GM21447 (cell line): Measurements from ENCODE around the gene USP14.

Experiments
- ATAC-seq: cut with Tn5 transposase; IDR thresholded peaks from one replicate; pipeline ENCODE4 v1.9.1; 2021; ENCODE audit not compliant: unreplicated experiment

The USP14 gene

GRCh38 chr18:225745-226144 is 67.4 kb downstream of the USP14 start:
- ATAC-seq = no peak

GRCh38 chr18:227374-227773 is 69.0 kb downstream of the USP14 start:
- ATAC-seq = no peak

GRCh38 chr18:227902-228301 is 69.5 kb downstream of the USP14 start:
- ATAC-seq = no peak

DNA sequence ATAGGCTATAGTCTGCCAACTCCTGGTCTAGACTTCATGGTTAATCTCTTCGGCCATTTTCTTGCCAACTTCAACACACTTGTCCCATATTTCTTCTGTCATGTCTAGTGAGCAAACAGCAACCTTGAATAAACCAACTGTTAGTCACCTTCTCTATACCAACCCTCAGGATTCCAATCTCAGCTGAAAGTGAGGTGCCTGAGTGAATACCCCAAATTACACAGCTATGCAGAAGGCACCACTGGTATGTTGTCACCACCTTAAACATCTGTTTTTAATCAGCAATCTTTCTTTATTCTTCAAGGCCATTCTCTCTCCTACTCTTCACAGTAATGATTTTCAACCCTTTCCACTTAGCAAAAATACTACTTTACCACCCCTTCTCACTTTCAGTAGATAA is 70.2 kb downstream of the USP14 start:
- ATAC-seq = no peak

GRCh38 chr18:231563-231962 is 73.2 kb downstream of the USP14 start:
- ATAC-seq = no peak

GRCh38 chr18:240175-240574 is 81.8 kb downstream of the USP14 start:
- no peak for ATAC-seq

GRCh38 chr18:245282-245847 is 87.0 kb downstream of the USP14 start:
- ATAC-seq = no peak

DNA sequence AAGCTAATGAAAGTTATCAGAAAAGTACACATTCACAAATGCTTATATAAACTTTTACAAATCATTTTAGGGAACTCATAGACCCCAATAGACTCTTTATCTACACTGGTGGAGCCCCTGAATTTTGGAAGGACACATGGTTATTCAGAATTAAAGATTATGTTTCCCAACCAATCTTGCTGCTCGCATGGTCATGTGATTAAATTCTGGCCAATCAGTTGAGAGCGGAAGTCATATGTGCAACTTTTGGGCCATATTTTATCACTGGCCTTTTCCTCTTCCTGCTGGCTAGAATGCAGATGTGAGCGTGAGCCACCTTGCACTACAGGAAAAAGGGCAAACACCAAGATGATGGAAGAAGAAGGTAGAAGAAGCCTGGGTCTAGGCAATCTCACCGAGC is 89.7 kb downstream of the USP14 start:
- ATAC-seq = no peak

GRCh38 chr18:250685-251084 is 92.3 kb downstream of the USP14 start:
- no peak for ATAC-seq

GRCh38 chr18:251572-251971 is 93.2 kb downstream of the USP14 start:
- ATAC-seq = no peak

GRCh38 chr18:253121-253520 is 94.8 kb downstream of the USP14 start:
- ATAC-seq = no peak

DNA sequence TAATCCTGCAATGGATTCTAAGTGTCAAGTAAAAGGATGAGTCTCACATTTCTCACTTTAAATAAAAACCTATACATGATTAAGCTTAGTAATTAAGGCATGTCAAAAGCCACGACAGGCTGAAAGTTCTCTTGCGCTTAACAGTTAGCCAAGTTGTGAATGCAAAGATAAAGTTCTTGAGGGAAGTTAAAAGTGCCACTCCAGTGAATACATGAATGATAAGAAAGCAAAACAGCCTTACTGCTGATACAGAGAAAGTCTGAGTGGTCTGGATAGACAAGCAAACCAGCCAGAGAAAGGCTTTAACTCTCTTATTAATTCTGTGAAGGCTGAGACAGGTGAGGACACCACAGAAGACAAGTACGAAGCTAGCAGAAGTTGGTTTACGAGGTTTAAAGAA is 96.8 kb downstream of the USP14 start:
- ATAC-seq = no peak

DNA sequence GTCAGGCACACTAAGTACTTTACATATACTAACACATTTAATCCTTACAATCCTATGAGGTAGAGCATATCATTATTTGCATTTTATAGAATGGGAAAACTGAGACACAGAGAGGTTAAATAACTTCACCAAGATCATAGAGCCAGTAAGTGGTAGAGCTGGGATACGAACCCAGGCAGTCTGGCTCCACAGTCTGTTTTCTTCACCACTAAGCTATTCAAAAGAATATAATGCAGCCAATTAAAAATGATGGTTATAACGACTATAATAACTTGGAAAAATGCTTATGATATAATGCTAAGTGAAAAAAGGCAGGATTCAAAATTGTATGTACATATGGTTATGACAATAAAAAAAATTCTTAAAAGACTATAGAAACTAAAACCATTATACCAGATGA is 102.2 kb downstream of the USP14 start:
- ATAC-seq = no peak

DNA sequence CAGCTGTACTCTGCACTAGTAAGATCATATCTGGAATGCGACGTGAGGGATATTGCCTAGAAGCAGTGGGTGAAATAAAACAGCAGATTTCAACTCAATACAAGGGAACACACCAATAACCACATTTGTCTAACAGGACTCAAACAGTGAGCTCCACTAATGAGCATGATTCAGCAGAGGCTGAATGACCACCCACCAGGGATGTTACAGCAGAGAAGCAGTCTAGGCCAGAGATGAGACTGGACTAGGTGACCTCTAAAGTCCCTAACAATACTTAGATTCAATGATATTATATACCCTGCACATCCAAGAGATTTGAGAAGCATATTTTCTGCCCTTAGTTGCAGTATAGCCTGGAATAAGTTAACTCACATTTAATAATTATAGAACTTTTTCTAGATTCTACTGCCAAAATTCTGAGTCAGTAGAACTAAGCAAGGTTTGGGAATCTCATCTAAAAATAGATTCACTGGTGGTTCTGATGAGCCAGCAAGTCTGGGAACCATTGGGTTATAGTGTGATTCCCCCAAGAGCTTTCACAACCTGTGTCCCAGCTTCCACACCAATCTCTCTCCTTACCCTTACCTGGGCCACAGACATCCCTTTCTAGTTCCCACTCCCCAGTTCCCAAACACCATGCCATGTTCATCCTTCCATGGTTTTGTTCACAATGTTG is 103.2 kb downstream of the USP14 start:
- ATAC-seq = no peak
